H1 (cell line): ENCODE data around the gene AANAT. TPM values are rescaled to one million over a fixed set of nuclear protein-coding genes. Genes with fewer than 3 reads are reported as not detected.

ENCODE experiments used
- CTCF ChIA-PET: fragments of 300-600 bp; sonication (Branson Sonifier 250); formaldehyde crosslinking; loops from one replicate; lab custom pipeline; 2021; ENCODE audit not compliant: partially characterized antibody; lab: Charles Lee
- POLR2A ChIA-PET: fragments of 300-600 bp; sonication (Branson Sonifier 250); formaldehyde crosslinking; loops from one replicate; lab custom pipeline; 2021; ENCODE audit warnings: inconsistent platforms; ENCODE audit not compliant: partially characterized antibody; lab: Charles Lee
- DNase-seq, 2 experiments: peaks; one replicate each; pipeline versions ENCODE4 v3.0.0 to v3.0.0-alpha.2; 2010 to 2022; ENCODE audit warnings: low spot score in 2 of 2, low read depth in 1 of 2, mixed read lengths in 1 of 2
- FAIRE-seq: peaks from 2 replicates; lab custom pipeline; 2011; peaks lifted over from hg19 to GRCh38; lab: Jason Lieb, UNC
- H2AFZ ChIP-seq: 2 replicates; pipeline ENCODE4 v1.8.1; 2012; ENCODE audit warnings: low read length, inconsistent platforms
- H2AK5ac ChIP-seq: 2 replicates; pipeline ENCODE4 v1.6.1; 2013; ENCODE audit warnings: low read depth, low read length
- H2BK120ac ChIP-seq: replicated peaks from 2 replicates; pipeline ENCODE3; 2013; ENCODE audit warnings: low read depth, low read length, inconsistent platforms
- H2BK12ac ChIP-seq: 2 replicates; pipeline ENCODE4 v1.6.1; 2013; ENCODE audit warnings: low read depth, low read length
- H2BK15ac ChIP-seq: 2 replicates; pipeline ENCODE4 v1.6.1; 2013; ENCODE audit warnings: low read length
- H2BK20ac ChIP-seq: 2 replicates; pipeline ENCODE4 v1.6.1; 2013; ENCODE audit warnings: low read length
- H2BK5ac ChIP-seq: 2 replicates; pipeline ENCODE4 v1.6.1; 2013; ENCODE audit warnings: low read depth, low read length
- H3K14ac ChIP-seq: 2 replicates; pipeline ENCODE4 v1.6.1; 2013; ENCODE audit warnings: inconsistent platforms; ENCODE audit not compliant: insufficient read length
- H3K18ac ChIP-seq: 2 replicates; pipeline ENCODE4 v1.6.1; 2013; ENCODE audit warnings: low read length; ENCODE audit errors: extremely low read depth
- H3K23ac ChIP-seq: 2 replicates; pipeline ENCODE4 v1.6.1; 2013; ENCODE audit warnings: inconsistent platforms; ENCODE audit not compliant: insufficient read length
- H3K23me2 ChIP-seq: 2 replicates; pipeline ENCODE4 v1.6.1; 2013; ENCODE audit warnings: low read depth, low read length
- H3K27ac ChIP-seq: 2 replicates; pipeline ENCODE4 v1.6.1; 2011; ENCODE audit warnings: low read depth, low read length, inconsistent platforms
- H3K27me3 ChIP-seq, 4 experiments: replicated peaks in 1 of 4; 1 replicate in 1 of 4; 2 replicates in 3 of 4; pipeline versions ENCODE4 v1.6.1 to v1.8.1; 2011 to 2013; ENCODE audit warnings: low read length in 3 of 4, mild to moderate bottlenecking in 3 of 4, inconsistent platforms in 2 of 4, mixed read lengths in 2 of 4, moderate library complexity in 1 of 4; ENCODE audit not compliant: control insufficient read depth in 3 of 4, insufficient read depth in 3 of 4; ENCODE audit errors: extremely low read depth in 1 of 4
- H3K36me3 ChIP-seq, 4 experiments: 2 replicates each; pipeline versions ENCODE4 v1.6.1 to v1.8.1; 2011 to 2013; ENCODE audit warnings: mild to moderate bottlenecking in 4 of 4, low read length in 3 of 4, moderate library complexity in 2 of 4, control low read depth in 1 of 4, inconsistent platforms in 1 of 4; ENCODE audit not compliant: insufficient read depth in 4 of 4, control insufficient read depth in 2 of 4
- H3K4ac ChIP-seq: replicated peaks from 2 replicates; pipeline ENCODE3; 2013; ENCODE audit warnings: low read length, low read depth, mixed read lengths, inconsistent platforms; ENCODE audit not compliant: insufficient read length
- H3K4me1 ChIP-seq, 4 experiments: replicated peaks in 1 of 4; 1 replicate in 1 of 4; 2 replicates in 3 of 4; pipeline versions ENCODE4 v1.6.1 to v1.8.1; 2011 to 2013; ENCODE audit warnings: low read length in 3 of 4, inconsistent platforms in 2 of 4, mixed read lengths in 1 of 4; ENCODE audit not compliant: insufficient read depth in 4 of 4, control insufficient read depth in 3 of 4
- H3K4me2 ChIP-seq, 2 experiments: 2 replicates each; pipeline versions ENCODE4 v1.6.1 to v1.8.1; 2011 to 2013; ENCODE audit warnings: low read depth in 2 of 2, low read length in 2 of 2, control low read depth in 1 of 2, inconsistent platforms in 1 of 2, mild to moderate bottlenecking in 1 of 2; ENCODE audit not compliant: insufficient read depth in 1 of 2
- H3K4me3 ChIP-seq, 4 experiments: fragments of 200-600, 300-600 bp in 1 of 4; sonication (generic), shearing (Covaris generic), sonication (Bioruptor Twin) in 1 of 4; 2 replicates each; pipeline versions ENCODE4 v1.5.1 to v1.8.1; 2011 to 2016; ENCODE audit warnings: low read length in 4 of 4, low read depth in 3 of 4, control low read depth in 2 of 4, inconsistent platforms in 2 of 4, mild to moderate bottlenecking in 2 of 4, mixed read lengths in 1 of 4, moderate library complexity in 1 of 4; ENCODE audit not compliant: insufficient read depth in 2 of 4; ENCODE audit errors: extremely low read depth in 1 of 4
- H3K56ac ChIP-seq: replicated peaks from 2 replicates; pipeline ENCODE3; 2013; ENCODE audit warnings: low read depth, mild to moderate bottlenecking, mixed read lengths, low read length, inconsistent platforms; ENCODE audit not compliant: insufficient read length
- H3K79me1 ChIP-seq: 2 replicates; pipeline ENCODE4 v1.6.1; 2013; ENCODE audit warnings: low read depth, low read length, control low read depth
- H3K79me2 ChIP-seq, 2 experiments: 2 replicates each; pipeline versions ENCODE4 v1.6.1 to v1.8.1; 2012 to 2013; ENCODE audit warnings: low read length in 2 of 2, mild to moderate bottlenecking in 2 of 2, inconsistent platforms in 1 of 2; ENCODE audit not compliant: insufficient read depth in 2 of 2, control insufficient read depth in 1 of 2
- H3K9ac ChIP-seq, 4 experiments: replicated peaks in 1 of 4; 1 replicate in 1 of 4; 2 replicates in 3 of 4; pipeline versions ENCODE4 v1.6.1 to v1.8.1; 2011 to 2013; ENCODE audit warnings: low read depth in 3 of 4, low read length in 3 of 4, control low read depth in 2 of 4, mild to moderate bottlenecking in 2 of 4, moderate library complexity in 2 of 4, inconsistent platforms in 1 of 4; ENCODE audit errors: extremely low read depth in 1 of 4
- H3K9me3 ChIP-seq, 2 experiments: 2 replicates each; pipeline versions ENCODE4 v1.6.1 to v1.8.1; 2012 to 2013; ENCODE audit warnings: mild to moderate bottlenecking in 2 of 2, moderate library complexity in 2 of 2, control low read depth in 1 of 2, inconsistent platforms in 1 of 2, low read depth in 1 of 2, low read length in 1 of 2, mixed read lengths in 1 of 2; ENCODE audit not compliant: insufficient read depth in 2 of 2
- H4K20me1 ChIP-seq, 2 experiments: replicated peaks in 1 of 2; 2 replicates each; pipeline versions ENCODE3 to v1.8.1; 2011 to 2013; ENCODE audit warnings: inconsistent platforms in 2 of 2, low read length in 2 of 2, mild to moderate bottlenecking in 1 of 2; ENCODE audit not compliant: insufficient read depth in 2 of 2, control insufficient read depth in 1 of 2
- H4K5ac ChIP-seq: 2 replicates; pipeline ENCODE4 v1.6.1; 2013; ENCODE audit warnings: low read length, low read depth, mixed read lengths, inconsistent platforms; ENCODE audit not compliant: insufficient read length
- H4K8ac ChIP-seq: 2 replicates; pipeline ENCODE4 v1.8.0; 2013; ENCODE audit warnings: mild to moderate bottlenecking, moderate library complexity, low read length, inconsistent platforms; ENCODE audit not compliant: insufficient read depth; ENCODE audit errors: extremely low read depth
- H4K91ac ChIP-seq: replicated peaks from 2 replicates; pipeline ENCODE3; 2013; ENCODE audit warnings: low read length, mixed read lengths, inconsistent platforms; ENCODE audit not compliant: insufficient read length
- BACH1 ChIP-seq: IDR thresholded peaks from 2 replicates; pipeline ENCODE4 v1.6.1; 2012; ENCODE audit warnings: low read length, improper control_type of control experiment
- BRCA1 ChIP-seq: IDR thresholded peaks from 2 replicates; pipeline ENCODE4 v1.6.1; 2012; ENCODE audit warnings: low read depth, low read length, improper control_type of control experiment
- CTCF ChIP-seq, 3 experiments: IDR thresholded peaks; 1 replicate in 2 of 3; 2 replicates in 1 of 3; pipeline versions ENCODE4 v1.5.1 to v1.6.1; 2011; ENCODE audit warnings: low read length in 3 of 3, mild to moderate bottlenecking in 3 of 3, inconsistent platforms in 2 of 3, low read depth in 1 of 3, moderate library complexity in 1 of 3; ENCODE audit not compliant: insufficient read depth in 1 of 3; ENCODE audit errors: control extremely low read depth in 1 of 3
- KDM1A ChIP-seq: fragments of 200-600, 300-600 bp; sonication (generic); IDR thresholded peaks from 2 replicates; pipeline ENCODE4 v1.7.1; 2016; ENCODE audit warnings: mild to moderate bottlenecking, low read length, borderline replicate concordance
- KDM4A ChIP-seq: IDR thresholded peaks from one replicate; pipeline ENCODE4 v1.7.1; 2012; ENCODE audit warnings: low read depth, mild to moderate bottlenecking, moderate library complexity, low read length, inconsistent platforms; ENCODE audit not compliant: severe bottlenecking
- RBBP5 ChIP-seq: IDR thresholded peaks from 2 replicates; pipeline ENCODE4 v1.7.1; 2012; ENCODE audit warnings: low read depth, mild to moderate bottlenecking, inconsistent platforms, low read length, moderate library complexity, borderline replicate concordance
- RXRA ChIP-seq: IDR thresholded peaks from 2 replicates; pipeline ENCODE4 v1.6.1; 2011; ENCODE audit warnings: low read depth, mild to moderate bottlenecking, low read length, moderate library complexity; ENCODE audit not compliant: insufficient read depth
- SIRT6 ChIP-seq: IDR thresholded peaks from one replicate; pipeline ENCODE4 v1.7.1; 2012; ENCODE audit warnings: low read length, inconsistent platforms
- TAF7 ChIP-seq: optimal IDR thresholded peaks from 2 replicates; pipeline ENCODE3; 2011; ENCODE audit warnings: low read depth, mild to moderate bottlenecking, inconsistent platforms, low read length, moderate library complexity, borderline replicate concordance
- TCF12 ChIP-seq: IDR thresholded peaks from 2 replicates; pipeline ENCODE4 v1.6.1; 2011; ENCODE audit warnings: low read depth, mild to moderate bottlenecking, low read length
- WGBS, 2 experiments: shearing (Covaris generic) in 1 of 2; methylation state at CpG; one replicate each; pipeline versions ENCODE4 v1.1.6 to v1.1.7; 2013 to 2015; ENCODE audit warnings: low lambda C conversion rate in 2 of 2, mixed read lengths in 2 of 2, inconsistent platforms in 1 of 2, low coverage in 1 of 2, missing lambda C conversion rate in 1 of 2; ENCODE audit not compliant: insufficient replicate concordance in 2 of 2, insufficient coverage in 1 of 2, insufficient read length in 1 of 2; ENCODE audit errors: extremely low coverage in 1 of 2, missing lambda C conversion rate in 1 of 2; 5-methylcytosine and 5-hydroxymethylcytosine counted together
- polyA plus RNA-seq, 7 experiments: library from polyadenylated mRNA; depleted of rRNA in 3 of 7; stranded (reverse) in 5 of 7; unstranded in 2 of 7; fragments of >200 nt in 5 of 7; fragments of 200-250 nt in 2 of 7; gene quantifications; 1 replicate in 5 of 7; 2 replicates in 1 of 7; 4 replicates in 1 of 7; pipeline versions ENCODE4 v1.2.1 to v1.2.3, GENCODE V29; 2011 to 2013; ENCODE audit warnings: missing spikeins in 2 of 7, mixed read lengths in 2 of 7
- total RNA-seq: library from RNA; stranded (reverse); fragmentation: NEBNext Ultra II Directional; extraction: Animal tissue kit (Norgen Biotek cat#: 25700); gene quantifications from 2 replicates; pipeline ENCODE4 v1.2.1, GENCODE V29; 2021

AANAT gene
- total and polyA plus RNA-seq, 2 of the 8 experiments (the other 6 are each of a cell fraction or from before 2014, with no cell fraction given), result 0.53 TPM; not detected in 1

GRCh38 chr17:76481071-76481655 lies 13.8 kb downstream of the AANAT start:
- Histone ChIP-seq H2AK5ac (no peak overlapping the region), H3K9ac (no peak overlapping the region), H3K18ac (no peak overlapping the region), H3K23ac (no peak overlapping the region), H3K23me2 (no peaks in the 10 kb centered on the region), H3K4me2 (no peak overlapping the region), H3K9me3 (no peaks in the 10 kb centered on the region), H3K4ac (no peak overlapping the region), H4K5ac (no peak overlapping the region), H3K4me1 (no peaks in the 10 kb centered on the region), H4K20me1 (peaks cover 0 to 4% of the 10 kb centered on the region in 2 experiments), H3K27me3 (no peaks in the 10 kb centered on the region), H2BK12ac (no peak overlapping the region), H3K36me3 (peaks cover 0 to 2% (median 1%) of the 10 kb centered on the region in 4 experiments; a peak in 1 of 8 replicates), H3K56ac (no peak overlapping the region), H4K8ac (no peak overlapping the region; the same call in 1 of the 2 replicates), H2BK5ac (no peak overlapping the region), H3K14ac (no peak overlapping the region), H3K79me2 (no peaks in the 10 kb centered on the region), H2BK120ac (no peak overlapping the region), H3K79me1 (no peaks in the 10 kb centered on the region), H3K4me3 (no peak overlapping the region), H2BK20ac (no peak overlapping the region), H3K27ac (no peak overlapping the region), H4K91ac (no peak overlapping the region), H2BK15ac (no peak overlapping the region), H2AFZ (no peak overlapping the region)
- ChIA-PET POLR2A (interaction anchor here (0.7 to 1.3 kb wide), 3 partner anchors 12 to 595 kb away, joined by 3 read pairs; no protein-coding TSS in a partner anchor), CTCF (interaction anchor here (1.3 to 11.0 kb wide), 3 partner anchors 13 to 23 kb away, joined by 3 to 192 read pairs (median 6); partner anchors contain the start of genes AANAT and RHBDF2)
- DNase-seq (no peak), FAIRE-seq (no peak)
- 86% methylated on average over 21 of the region's 21 CpGs; no CpG with 5 or more reads in 1 of the 2 experiments for WGBS, 2 experiments
- no peak for TF ChIP-seq BRCA1
- TF ChIP-seq KDM4A, result no peak
- no peak for TF ChIP-seq SIRT6
- no peak for TF ChIP-seq RBBP5
- TF ChIP-seq BACH1, result no peak
- no peak for TF ChIP-seq TAF7
- TF ChIP-seq CTCF (IDR thresholded peaks at IDR 0.05; ENCODE audit: control extremely low read depth in 1 of 3, insufficient read depth in 1 of 3, low read depth in 1 of 3, low read length in 3 of 3), result no peak
- no peak for TF ChIP-seq RXRA
- TF ChIP-seq KDM1A, result no peak
- TF ChIP-seq TCF12, result no peak
